Subcutaneous adipose tissue (tissue), 4 donors: ENCODE results near the gene ARID1B. TPM values are rescaled to one million over a fixed set of nuclear protein-coding genes. Genes with fewer than 3 reads are reported as not detected.

ENCODE experiments used
- total RNA-seq, 4 donors: library from RNA; depleted of rRNA; stranded (reverse); fragments of >200 nt; gene quantifications; one replicate each; pipeline ENCODE4 v1.1.0, GENCODE V29; 2016
- TF ChIP-seq, protein P1 (sequence below): fragments of 450-650 bp; IDR thresholded peaks from one replicate; pipeline ENCODE4 v1.5.1; 2016; ENCODE audit warnings: low read depth, mild to moderate bottlenecking, control low read depth, antibody characterized with exemption, moderate library complexity

ARID1B gene
- total RNA-seq, 4 donors from 2014 or later, result 93.8 to 137 (median 104) TPM

DNA sequence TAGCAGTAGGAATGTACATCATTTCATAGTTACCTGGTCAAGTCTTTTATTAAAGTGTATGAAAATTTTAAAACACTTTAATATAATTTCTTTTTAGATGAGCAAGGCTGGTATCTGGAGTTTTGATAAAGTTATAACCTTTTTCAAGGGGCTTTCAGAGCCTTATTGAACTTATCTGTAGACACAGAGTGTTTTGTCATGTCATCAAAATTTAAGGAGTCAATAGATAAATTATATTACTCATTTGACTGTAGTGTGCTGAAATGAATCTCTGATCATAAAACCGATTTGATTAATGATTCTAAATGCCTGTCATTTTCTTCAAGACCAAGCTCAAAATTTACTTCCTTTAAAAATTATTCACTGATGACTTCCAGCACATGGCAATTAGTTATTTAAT lies 125.6 kb downstream of the ARID1B start:
- TF ChIP-seq, protein P1, sequence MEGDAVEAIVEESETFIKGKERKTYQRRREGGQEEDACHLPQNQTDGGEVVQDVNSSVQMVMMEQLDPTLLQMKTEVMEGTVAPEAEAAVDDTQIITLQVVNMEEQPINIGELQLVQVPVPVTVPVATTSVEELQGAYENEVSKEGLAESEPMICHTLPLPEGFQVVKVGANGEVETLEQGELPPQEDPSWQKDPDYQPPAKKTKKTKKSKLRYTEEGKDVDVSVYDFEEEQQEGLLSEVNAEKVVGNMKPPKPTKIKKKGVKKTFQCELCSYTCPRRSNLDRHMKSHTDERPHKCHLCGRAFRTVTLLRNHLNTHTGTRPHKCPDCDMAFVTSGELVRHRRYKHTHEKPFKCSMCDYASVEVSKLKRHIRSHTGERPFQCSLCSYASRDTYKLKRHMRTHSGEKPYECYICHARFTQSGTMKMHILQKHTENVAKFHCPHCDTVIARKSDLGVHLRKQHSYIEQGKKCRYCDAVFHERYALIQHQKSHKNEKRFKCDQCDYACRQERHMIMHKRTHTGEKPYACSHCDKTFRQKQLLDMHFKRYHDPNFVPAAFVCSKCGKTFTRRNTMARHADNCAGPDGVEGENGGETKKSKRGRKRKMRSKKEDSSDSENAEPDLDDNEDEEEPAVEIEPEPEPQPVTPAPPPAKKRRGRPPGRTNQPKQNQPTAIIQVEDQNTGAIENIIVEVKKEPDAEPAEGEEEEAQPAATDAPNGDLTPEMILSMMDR, result no peak

DNA sequence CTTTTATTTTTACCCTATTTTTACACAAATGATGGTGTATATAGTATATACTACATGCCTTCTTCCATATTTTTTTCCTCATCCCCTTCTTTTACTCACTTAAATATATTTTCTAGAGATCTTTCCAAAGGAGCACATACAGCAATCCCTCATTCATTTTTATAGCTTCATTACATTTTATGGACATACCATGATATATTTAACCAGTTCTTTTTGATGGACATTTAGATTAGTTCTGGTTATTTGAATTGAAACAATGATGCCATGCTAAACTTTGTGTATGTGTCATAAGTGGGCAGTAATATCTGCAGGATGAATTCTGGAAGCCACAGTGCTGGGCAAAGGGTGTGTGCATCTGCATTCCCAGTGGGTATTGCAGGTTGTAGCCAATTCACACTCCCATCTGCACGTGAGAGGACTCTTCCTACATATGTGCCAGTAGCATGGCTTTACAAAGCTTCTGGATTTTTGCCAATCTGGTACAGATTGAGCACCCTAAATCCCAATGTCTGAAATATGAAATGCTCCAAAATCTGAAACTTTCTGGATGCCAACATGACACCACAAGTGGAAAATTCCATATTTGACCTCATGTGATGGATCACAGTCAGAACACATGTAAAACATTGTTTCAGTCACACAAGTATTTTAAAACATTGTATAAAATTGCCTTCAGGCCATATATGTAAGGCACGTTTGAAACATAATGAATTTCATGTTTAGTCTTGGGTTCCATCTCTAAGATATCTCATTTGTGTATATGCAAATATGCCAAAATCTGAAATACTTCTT lies 127.2 kb downstream of the ARID1B start:
- TF ChIP-seq, protein P1, result no peak

GRCh38 chr6:156905801-156906200 lies 128.6 kb downstream of the ARID1B start:
- TF ChIP-seq, protein P1, result no peak

- TF ChIP-seq, protein P1, result no peak
Measured at GRCh38 chr6:156906451-156906850, 129.3 kb downstream of the ARID1B start.

DNA sequence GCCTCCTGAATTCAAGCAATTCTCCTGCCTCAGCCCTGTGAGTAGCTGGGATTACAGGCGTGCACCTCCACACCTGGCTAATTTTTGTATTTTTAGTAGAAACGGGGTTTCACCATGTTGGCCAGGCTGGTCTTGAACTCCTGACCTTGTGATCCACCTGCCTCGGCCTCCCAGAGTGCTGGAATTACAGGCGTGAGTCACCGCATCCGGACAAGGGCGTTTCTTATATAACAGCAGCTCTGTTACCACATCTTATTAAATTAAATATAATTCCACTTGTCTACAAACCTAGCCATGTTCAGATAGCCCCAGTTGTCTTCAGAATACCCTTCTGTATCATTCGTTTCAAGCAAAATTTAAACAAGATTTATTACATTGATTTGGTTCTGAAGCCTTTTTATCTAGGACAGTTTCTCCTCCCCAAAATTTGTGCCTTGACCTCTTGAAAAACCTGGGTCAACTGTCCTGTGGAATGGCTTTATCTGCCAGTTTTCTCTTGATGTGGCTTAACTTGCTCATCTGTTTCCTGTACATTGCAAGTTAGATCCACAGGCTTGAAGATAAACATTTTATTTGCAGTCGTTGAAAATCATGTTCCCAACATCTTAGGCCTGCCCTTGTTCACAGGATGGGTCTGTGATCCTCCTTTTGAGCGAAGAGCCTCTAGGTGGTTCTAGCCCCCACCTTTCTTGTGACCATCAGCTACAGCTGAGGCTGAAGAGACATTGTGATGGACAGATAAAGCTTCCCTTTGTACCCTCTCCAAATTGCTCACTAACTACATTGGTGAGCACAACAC lies 132.2 kb downstream of the ARID1B start:
- TF ChIP-seq, protein P1, result no peak

DNA sequence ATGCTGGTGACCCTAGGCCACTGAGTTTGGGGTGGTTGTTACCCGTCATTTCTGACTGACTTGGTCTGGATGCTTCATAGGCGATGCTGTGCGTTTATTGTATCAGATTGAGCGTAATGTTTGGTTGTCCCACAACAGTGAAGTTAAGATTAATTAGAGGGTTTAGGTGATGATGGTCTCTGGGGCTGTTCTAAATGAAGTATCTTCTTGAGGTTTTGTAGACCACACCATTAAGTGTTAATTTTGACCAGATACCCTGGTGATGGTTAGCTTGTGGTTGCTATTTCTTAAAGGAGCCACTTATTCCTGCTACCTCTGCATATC lies 132.8 kb downstream of the ARID1B start:
- TF ChIP-seq, protein P1, result no peak

- TF ChIP-seq, protein P1, result no peak
Measured at GRCh38 chr6:156910938-156911337, 133.8 kb downstream of the ARID1B start.
